Astrocyte of the hippocampus (primary cell): Measurements from ENCODE around the gene NRG2.

Experiments
- DNase-seq: peaks from one replicate; pipeline ENCODE4 v3.0.0; 2011; ENCODE audit warnings: low read depth, low spot score

Gene NRG2

DNA sequence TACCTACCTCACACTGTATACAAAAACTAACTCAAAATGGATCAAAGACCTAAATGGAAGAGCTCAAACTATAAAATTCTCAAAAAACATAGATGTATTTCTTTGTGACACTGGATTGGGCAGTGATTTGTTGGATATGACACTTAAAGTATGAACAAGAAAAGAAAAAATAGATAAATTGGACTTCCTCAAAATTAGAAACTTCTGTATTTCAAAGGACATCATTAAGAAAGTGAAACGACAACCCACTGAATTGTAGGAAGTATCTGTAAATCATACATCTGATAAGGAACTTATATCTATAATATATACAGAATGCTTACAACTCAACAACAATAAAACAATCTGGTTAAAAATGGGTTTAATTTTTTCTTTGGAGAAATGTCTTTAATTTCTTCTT lies 96.7 kb downstream of the NRG2 start:
- DNase-seq = no peak

DNA sequence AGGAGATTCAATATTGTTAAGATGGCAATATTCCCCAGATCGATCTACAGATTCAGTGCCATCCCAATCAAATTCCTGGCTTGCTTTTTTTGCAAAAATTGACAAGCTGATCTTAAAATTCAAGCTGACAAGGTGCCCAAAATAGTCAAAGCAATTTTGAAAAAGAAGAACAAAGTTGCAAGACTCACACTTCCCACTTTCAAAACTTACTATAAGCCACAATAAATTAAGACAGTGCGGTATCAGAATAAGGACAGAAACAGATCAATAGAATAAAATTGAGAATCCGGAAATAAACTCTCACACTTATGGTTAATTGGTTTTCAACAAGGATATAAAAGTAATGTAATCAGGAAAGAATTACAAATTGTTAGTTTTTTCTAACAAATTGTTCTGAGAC lies 97.1 kb downstream of the NRG2 start:
- no peak for DNase-seq

DNA sequence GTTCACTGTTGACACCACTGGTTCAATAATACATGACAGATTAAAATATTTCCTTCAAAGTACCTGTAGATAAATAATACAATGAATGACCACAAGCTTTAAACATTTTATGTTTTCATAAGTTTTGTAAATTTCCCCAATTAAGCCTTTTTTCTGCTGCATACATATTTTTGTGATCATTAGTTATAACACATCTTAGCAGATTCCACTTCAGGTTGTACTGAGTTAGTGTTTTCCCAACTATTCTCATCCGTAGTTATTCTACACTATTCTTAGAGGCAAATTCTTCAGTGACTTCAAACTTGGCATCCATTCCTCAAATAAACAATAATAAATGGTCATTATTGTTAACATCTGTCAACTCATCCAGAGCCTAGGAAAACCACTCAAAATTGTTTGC lies 100.9 kb downstream of the NRG2 start:
- no peak for DNase-seq

- DNase-seq = no peak
Observed at GRCh38 chr5:139930406-139930805, 112.7 kb downstream of the NRG2 start.

DNA sequence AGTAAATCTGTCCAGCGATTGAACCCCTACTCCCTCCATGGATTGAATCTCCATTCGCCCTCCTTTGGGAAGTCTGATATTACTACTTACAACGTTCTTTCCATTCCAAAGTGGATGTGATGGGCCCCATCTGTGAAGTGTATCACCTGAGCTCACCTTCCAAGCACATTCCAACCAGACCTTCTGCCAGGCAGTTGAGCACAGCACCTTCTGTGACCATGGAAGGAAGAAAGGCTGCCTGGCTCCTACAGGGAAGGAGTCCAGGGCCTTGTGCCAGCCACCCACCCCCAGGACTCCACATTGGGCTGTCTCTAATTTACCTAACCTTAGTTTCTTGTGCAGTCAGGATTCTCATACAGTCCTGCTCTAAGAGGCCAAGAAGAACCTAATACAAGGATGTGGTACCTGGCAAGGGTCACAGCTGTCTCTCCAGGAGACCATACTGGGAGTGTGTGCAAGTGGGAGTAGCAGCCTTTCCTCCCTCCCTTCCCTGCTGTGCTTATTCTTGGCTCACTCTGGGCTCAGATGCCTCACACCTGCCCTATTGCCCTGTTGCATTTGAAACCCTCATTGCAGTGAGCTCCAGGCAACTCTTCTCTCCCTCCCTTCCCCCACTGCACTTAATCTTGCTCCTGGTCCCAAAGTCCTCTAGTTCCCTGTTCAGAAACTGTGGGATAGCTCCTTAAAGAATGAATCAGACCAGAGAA lies 116.1 kb downstream of the NRG2 start:
- no peak for DNase-seq

- no peak for DNase-seq
Observed at GRCh38 chr5:139925650-139926640, 117.2 kb downstream of the NRG2 start.

DNA sequence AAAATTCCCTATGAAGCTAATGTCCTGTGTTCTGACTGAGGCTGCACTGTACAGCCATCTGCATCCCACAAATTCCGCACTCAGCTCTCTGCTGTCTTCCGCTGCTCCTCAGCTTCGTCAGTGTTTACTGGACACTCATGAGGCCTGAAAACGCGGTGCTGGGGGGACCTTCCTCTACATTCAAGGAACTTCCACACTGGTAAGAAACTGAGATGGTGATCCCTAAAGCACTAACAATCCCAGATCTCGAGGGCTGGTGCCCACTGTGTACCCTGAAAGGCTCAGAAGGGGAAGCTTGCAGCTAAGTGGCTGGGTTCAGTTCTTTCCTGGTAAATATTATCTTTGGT lies 117.9 kb downstream of the NRG2 start:
- no peak for DNase-seq

GRCh38 chr5:139924294-139925215 lies 118.5 kb downstream of the NRG2 start:
- DNase-seq = no peak

GRCh38 chr5:139919308-139919707 lies 123.8 kb downstream of the NRG2 start:
- no peak for DNase-seq

- no peak for DNase-seq
Observed at GRCh38 chr5:139915834-139916233, 127.3 kb downstream of the NRG2 start.

DNA sequence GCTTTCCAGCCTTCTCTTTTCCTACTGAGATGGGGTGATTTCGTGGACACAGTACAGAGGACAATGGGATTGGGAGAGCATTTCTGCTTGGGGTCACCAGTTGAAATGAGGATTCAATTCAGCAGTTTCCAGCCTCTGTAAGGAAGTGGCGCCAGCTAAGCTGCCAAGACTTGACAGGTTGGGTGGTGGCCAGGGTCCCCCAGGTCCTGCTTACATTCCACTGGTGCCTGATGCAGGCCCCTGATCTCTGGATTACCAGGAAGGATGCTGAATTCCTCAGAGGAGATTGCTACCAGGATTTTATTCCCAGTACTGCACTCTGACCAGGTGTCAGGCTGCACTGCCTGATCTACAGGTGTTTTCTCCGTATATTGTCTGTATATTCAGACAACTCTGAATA lies 127.8 kb downstream of the NRG2 start:
- DNase-seq = peak; percentile 19

- DNase-seq = no peak
Observed at GRCh38 chr5:139914218-139914807, 128.8 kb downstream of the NRG2 start.

DNA sequence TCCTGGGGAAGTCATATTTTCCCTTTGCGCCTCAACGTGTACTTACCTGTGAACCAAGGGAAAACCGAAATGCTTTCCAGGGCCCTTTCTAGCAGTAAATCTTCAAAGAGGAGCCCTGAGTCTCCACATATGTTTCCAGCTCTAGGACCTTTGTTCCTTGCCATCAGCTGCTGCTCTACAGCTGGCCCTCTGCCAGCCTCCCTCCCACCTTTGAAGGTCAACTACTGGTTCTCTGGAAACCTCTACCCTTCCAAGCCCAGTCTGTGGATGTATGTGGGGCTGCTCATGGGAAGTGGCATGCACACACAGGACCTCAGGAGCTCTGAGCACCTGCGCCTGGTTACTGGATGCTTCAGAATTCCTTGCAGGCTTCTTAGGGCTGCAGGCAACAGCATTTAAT lies 130.3 kb downstream of the NRG2 start:
- DNase-seq = no peak

- no peak for DNase-seq
Observed at GRCh38 chr5:139912158-139912557, 130.9 kb downstream of the NRG2 start.

GRCh38 chr5:139911425-139912120 lies 131.5 kb downstream of the NRG2 start:
- DNase-seq = no peak

DNA sequence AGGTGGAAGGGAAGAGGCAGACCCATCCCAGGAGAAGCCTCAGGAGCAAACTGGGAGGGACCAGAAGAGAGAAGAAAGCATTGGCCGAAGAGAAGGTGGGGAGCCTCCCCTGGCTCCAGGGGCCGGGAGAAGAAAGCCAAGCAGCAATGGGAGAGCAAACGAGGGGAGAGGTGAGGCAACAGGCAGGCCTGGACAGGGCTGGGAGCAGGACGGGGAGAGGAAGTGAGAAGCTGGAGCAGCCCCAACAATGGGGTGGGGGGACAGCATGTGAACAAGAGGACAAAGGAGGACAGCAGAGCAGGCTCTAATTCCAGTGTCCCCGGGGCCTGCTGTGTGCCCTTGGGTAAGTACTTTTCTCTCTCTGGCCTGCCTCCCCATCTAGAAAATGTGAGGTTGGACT lies 132.2 kb downstream of the NRG2 start:
- no peak for DNase-seq

DNA sequence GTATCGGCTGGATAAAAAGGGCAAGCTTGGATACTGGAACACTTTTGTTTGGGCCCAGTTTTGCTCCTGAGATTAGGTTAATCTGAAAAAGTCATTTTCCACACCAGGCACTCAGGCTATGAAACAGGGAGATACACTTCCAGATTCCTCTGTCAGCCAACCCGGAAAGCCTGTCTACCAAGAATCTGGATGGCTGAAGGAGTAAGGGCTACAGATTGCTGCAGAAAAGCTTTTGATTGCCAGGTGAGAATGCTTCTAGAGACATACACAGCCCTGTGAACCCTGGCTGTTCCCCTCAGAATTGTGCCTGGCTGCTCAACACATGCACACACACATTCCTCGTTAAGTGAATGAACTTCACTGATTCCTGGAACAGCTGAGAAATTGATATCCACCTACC lies 133.1 kb downstream of the NRG2 start:
- DNase-seq = no peak

- DNase-seq = peak; percentile 27
Observed at GRCh38 chr5:139908749-139909148, 134.3 kb downstream of the NRG2 start.

DNA sequence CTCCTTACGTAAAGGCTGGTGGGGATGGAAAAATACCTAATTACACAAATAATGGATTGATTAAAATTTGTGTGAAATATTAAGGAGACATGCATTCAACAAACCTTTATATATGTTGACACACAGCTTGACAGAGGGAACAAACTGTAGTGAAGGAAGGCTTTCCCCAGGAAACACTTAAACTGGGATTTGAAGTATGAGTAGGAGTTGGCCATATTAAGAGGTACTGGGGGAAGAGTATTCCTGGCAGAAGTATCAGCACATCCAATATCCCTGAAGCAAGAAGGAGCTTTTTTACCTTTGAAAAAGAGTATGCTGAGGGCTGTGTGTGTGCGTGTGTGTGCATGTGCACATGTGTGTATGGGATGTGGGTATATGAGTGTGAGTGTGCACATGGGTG lies 136.4 kb downstream of the NRG2 start:
- no peak for DNase-seq

DNA sequence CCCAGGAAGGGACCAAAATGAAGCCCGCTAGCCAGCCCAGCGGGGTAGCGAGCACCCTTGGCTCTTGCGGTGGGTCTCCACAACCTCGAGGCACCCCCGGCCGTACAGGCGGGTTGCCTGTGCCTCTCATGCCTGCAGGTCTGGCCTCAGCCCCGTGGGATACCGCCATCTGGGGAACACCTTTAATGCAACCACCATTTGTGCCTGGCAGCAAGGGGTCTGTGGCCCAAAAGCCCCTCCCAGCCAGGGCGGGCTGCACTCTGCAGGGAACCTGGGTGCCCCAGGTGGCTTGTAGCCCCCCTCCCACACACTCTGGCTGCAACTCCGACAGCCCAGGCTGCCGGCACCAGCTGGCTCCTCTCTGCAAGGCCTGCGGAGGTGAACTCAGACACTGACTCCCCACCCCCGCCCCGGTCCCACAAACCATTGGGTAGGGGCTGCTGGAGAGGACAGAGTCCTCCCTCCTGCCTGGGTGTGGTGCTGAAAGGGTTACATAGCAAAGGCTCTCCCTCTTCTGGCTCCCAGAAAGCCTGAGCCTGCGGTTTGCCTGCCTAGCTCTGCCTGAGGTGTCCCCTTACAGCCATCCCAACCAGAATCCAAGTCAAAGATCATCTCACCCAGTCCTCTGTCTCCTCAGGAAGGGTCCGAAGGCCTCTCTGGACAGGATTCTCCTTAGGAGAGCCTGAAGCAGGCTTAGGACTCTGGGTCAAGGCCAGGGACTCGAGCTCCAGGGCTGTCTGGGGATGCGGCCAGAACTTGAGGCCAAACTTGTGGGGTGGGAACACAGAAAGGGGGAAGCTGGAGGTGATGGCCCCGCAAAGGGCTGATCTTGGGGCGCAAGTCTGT lies 138.1 kb downstream of the NRG2 start:
- peak; percentile 48 for DNase-seq
